Activated CD8-positive, alpha-beta memory T cell treated with anti-CD3 and anti-CD28 coated beads, Interleukin-2, amount 50 U/mL, for 1 hour (primary cell): ENCODE results near the gene SEC23A.
"Not testable (repeated sequence)": the region's sequence is repeated elsewhere in the genome, so short reads cannot be mapped to it uniquely, and the experiment has no call there.

Source experiments
- DNase-seq: peaks from one replicate; pipeline ENCODE4 v3.0.0-alpha.2; 2020; ENCODE audit errors: extremely low read depth

The SEC23A gene

GRCh38 chr14:39091716-39092115, 11.3 kb downstream of the SEC23A start:
- DNase-seq, result no peak

DNA sequence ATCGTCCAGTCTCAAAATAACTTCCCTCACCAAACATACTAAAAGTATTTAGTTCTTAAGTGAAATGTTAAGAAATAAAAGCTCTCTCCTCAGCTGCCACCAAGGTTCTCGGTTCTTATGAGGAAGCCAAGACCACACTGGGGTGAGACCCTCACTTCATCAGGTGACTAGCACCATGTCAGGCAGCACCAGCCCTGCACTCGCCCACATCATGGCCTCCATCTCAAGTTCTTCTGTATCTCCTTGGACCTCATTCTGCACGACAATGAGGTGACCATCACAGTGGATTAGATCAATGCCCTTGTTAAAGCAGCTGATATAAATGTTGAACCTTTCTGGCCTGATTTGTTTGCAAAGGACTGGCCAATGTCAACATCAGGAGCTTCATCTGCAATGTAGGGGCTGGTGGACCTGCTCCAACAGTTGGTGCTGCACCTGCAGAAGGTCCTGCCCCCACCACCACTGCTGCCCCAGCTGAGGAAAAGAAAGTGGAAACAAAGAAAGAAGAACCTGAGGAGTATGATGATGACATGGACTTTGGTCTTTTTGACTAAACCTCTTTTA, 12.4 kb downstream of the SEC23A start:
- DNase-seq, result no peak

DNA sequence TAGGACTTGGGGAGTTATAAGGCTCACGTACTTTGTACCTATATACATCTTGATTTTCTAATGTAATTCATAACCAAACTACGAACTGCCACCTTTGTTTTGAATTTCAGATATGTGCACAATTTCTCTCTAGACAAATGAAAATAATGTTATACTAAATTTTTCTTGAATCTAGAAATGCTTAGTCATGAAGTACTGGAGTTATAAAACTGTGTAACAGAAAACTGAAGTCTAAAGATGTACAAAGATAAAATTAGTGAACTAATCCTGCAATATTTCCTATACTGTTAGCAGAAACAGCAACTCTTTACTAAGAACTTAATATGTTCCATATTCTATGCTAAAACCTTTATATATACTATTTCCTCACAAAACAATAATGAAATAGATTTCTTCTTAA, 15.5 kb downstream of the SEC23A start:
- DNase-seq, result no peak

- DNase-seq, result no peak
Measured at GRCh38 chr14:39085933-39086332, 17.1 kb downstream of the SEC23A start.

DNA sequence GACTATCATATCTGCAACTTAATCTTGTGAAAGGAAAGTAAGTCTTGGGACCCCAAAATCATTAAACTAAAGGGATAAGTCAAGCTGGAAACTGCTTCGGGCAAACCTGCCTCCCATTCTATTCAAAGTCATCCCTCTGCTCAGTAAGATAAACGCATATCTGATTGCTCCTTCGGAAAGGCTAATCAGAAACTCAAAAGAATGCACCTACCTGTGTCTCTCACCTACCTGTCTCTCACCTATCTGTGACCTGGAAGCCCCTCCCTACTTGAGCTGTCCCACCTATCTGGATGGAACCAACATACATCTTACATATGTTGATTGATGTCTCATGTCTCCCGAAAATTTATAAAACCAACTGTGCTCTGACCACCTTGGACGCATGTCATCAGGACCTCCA, 19.9 kb downstream of the SEC23A start:
- no peak for DNase-seq

DNA sequence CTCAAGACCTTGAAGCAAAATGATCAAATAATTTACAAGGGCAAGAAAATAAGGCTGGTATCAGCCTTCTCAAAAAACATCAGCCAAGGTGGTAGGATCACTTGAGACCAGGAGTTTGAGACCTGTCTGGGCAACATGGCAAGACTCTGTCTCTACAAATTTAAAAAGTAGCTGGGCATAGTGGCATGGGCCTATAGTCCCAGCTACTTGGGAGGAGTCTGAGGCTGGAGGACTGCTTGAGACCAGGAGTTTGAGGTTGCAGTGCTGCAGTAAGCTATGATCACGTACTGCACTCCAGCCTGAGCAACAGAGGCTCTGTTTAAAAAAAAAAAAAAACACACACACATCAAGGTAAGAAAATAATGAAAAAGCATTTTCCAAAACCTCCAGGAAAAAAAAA, 22.1 kb downstream of the SEC23A start:
- DNase-seq, result no peak

DNA sequence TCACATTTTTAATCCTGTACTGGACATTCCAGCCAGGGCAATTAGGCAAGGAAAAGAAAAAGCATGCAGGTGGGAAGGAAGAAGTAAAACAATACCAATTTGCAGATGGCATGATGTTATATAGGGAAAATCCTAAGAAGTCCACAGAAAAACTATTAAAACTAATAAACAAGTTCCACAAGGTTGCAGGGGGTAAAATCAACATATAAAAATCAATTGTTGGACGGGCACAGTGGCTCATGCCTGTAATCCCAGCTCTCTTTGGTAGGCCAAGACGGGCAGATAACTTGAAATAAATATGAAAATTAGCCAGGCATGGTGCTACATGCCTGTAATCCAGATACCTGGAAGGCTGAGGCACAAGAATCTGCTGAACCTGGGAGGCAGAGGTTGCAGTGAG, 31.9 kb downstream of the SEC23A start:
- no peak for DNase-seq

DNA sequence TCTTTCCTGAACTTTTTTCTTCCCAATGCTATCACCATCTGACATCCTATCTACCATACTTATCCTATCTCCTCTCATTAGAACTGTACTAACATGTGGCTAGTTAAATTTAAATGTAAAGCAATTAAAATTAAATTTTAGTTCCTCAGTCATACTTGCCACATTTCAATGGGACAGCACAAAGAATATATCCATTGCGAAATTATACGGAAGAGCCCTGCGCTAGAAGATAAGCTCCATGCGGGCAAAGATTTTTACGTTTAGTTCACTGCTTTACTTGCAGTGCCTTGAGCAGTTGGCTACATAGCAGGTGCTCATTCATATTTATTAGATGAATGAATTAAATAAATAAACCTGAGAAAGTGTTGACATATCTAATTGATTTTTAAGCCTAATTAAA, 33.1 kb downstream of the SEC23A start:
- DNase-seq, result no peak

- not testable (repeated sequence) for DNase-seq
Measured at GRCh38 chr14:39069169-39069805, 33.7 kb downstream of the SEC23A start.

GRCh38 chr14:39060818-39061437, 42.1 kb downstream of the SEC23A start:
- no peak for DNase-seq

- DNase-seq, result no peak
Measured at GRCh38 chr14:39055786-39056474, 47.1 kb downstream of the SEC23A start.

- not testable (repeated sequence) for DNase-seq
Measured at GRCh38 chr14:39052869-39053454, 50.1 kb downstream of the SEC23A start.

- no peak for DNase-seq
Measured at GRCh38 chr14:39050389-39050788, 52.6 kb downstream of the SEC23A start.

DNA sequence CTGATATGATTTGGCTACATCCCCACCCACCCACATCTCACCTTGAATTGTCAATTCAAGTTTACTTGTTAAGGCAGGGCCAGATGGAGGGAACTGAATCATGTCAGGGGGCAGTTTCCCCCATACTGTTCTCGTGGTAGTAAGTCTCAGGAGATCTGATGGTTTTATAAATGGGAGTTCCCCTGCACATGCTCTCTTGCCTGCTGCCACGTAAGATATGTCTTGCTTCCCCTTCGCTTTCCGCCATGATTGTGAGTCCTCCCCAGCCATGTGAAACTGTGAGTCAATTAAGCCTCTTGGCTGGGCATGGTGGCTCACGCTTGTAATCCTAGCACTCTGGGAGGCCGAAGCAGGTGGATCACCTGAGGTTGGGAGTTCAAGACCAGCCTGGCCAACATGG, 57.1 kb downstream of the SEC23A start:
- DNase-seq, result not testable (repeated sequence)

DNA sequence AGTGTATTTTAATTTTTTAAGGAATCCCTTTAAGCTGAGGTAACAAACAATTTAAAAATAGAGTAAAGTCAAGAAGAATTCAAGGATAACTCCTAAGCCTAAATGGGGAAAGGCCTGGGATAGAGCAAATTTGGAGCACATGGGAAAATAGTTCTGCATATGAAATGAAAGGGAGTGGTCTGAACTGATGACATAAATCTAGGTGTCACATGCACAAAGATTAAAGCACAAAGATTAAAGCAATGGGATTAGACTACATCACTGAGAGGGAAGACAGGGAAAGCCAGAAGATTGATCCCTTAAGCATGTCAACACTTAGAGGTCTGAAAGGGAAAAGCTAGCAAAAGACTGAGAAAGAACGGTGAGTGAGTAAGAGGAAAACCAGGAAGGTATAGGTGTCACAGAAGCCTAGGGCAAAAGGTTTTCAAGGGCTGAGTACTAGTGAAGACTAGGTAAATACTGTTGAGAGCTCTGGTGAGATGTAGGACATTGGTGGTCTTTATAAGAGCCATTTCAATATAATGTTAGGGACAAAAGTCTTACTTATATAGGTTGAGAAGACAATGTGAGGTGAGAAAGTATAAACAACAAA, 59.6 kb downstream of the SEC23A start:
- DNase-seq, result no peak

- DNase-seq, result no peak
Measured at GRCh38 chr14:39040529-39040928, 62.5 kb downstream of the SEC23A start.

- no peak for DNase-seq
Measured at GRCh38 chr14:39038542-39038941, 64.5 kb downstream of the SEC23A start.

DNA sequence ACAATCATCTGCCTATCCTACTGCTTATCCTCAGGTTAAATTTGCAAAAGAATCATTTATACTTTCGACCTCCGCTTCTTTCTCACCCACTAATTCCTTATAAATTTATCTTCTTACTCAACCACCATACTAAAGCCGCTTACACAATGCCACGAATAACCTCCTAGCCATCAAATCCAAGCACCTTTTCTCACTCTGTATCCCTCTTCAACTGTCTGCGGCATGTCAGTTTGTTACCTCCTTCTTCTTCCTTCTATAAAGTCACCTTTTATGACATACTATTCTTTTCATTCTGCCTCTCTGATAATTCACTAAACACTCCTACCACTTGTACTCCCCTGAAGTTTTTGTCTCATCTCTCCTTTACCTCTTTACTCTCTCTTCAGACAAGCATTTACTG, 66.3 kb downstream of the SEC23A start:
- DNase-seq, result no peak

DNA sequence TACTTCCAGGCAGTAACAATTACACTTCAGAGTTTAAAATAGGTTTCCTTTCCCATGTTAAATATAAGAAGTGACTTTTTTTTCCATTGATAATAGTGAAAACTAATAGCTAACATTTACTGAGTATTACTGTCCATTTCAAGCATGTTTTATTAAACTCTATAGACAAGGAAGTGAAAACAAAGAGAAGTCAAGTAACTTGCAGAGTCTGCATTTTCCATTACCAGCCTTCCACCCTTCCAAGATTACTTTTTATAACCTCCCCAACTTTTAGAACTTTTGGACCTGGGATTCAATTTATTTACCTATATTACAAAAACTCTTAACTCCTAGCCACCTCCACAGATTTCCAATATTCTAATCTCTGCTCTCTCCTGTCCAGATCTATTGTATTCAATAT, 67.7 kb downstream of the SEC23A start:
- DNase-seq, result no peak

DNA sequence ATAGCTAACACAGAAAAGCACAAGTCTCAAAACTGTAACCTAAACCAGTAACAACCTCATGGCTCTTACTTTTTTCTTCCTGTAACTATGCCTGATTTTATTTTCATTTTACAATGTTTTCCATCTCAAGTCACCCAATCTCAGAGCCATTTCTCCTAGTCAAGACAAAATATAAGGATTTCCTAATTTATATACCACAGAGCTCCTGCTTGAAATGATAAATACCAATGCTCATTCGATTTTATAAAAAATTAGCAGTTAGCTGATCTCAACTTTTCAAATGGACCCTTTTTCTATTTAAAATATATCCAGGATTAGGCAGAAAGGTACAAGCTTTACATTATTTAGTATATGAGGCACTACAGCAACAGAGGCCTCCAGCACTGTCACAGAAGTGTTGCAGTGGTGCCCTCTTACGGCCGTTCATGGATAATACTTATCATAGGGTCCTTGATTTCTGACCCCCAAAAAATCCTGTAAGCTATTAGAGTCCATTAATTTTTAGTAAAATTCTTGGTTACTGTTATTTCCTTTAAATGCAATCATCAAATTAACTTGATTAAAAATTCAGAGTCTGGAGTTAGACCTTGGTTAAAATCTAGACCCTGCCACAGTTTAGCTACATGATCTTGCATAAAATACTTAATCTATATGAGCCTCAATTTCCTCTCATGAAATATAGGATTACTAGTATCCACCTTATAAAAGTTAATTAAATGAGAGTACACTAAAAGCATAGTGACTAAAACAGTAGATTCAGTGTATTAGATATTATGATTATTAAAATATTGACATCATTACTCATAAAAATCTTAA, 68.3 kb downstream of the SEC23A start:
- no peak for DNase-seq

GRCh38 chr14:39033371-39033770, 69.7 kb downstream of the SEC23A start:
- DNase-seq, result no peak
